K562 (cell line): Measurements from ENCODE around the gene KRTAP19-4. TPM values are rescaled to one million over a fixed set of nuclear protein-coding genes. Genes with fewer than 3 reads are reported as not detected.

ENCODE experiments used
- ATAC-seq: fragments of 200-7000 bp; cut with Tn5 transposase; 3 replicates; pipeline ENCODE4 v1.9.1; 2020; ENCODE audit warnings: moderate library complexity
- BruUV-seq: library from RNA; stranded (reverse); fragments of 400-500 nt; replicated peaks from 2 replicates; lab custom pipeline; 2021; lab: Mats Ljungman, UMichigan
- CTCF ChIA-PET: fragments of 300-600 bp; formaldehyde crosslinking; extraction: SDS; loops from one replicate; lab custom pipeline; 2021; ENCODE audit warnings: low intra/inter-chr PET ratio; lab: Yijun Ruan, JAX
- POLR2A ChIA-PET: fragments of 300-600, 350-650 bp; sonication (Branson Sonifier 250); formaldehyde crosslinking; extraction: SDS; loops from one replicate; lab custom pipeline; 2021; ENCODE audit warnings: antibody characterized with exemption, inconsistent platforms; lab: Yijun Ruan, JAX
- DNase-seq, 4 experiments: peaks; one replicate each; pipeline versions ENCODE4 v3.0.0 to v3.0.0-alpha.2; 2011 to 2018; ENCODE audit warnings: low spot score in 3 of 4, mixed read lengths in 3 of 4; ENCODE audit errors: extremely low read depth in 1 of 4
- FAIRE-seq: peaks from 2 replicates; lab custom pipeline; 2011; peaks lifted over from hg19 to GRCh38; lab: Jason Lieb, UNC
- H2AFZ ChIP-seq: 2 replicates; pipeline ENCODE4 v1.6.0; 2011; ENCODE audit warnings: low read depth, low read length, control low read depth, inconsistent platforms
- H3K27ac ChIP-seq: fragments of 200-600 bp; 3 replicates; pipeline ENCODE4 v1.8.0; 2011; ENCODE audit warnings: low read depth, mild to moderate bottlenecking, control low read depth, inconsistent platforms, low read length, moderate library complexity, mixed read lengths; ENCODE audit errors: extremely low read depth
- H3K27me3 ChIP-seq, 2 experiments: fragments of 300-600 bp in 1 of 2; 2 replicates in 1 of 2; 3 replicates in 1 of 2; pipeline versions ENCODE4 v1.6.0 to v1.8.0; 2011; ENCODE audit warnings: inconsistent platforms in 2 of 2, low read length in 2 of 2, mild to moderate bottlenecking in 1 of 2, mixed read lengths in 1 of 2, moderate library complexity in 1 of 2; ENCODE audit not compliant: control insufficient read depth in 2 of 2, insufficient read depth in 2 of 2
- H3K36me3 ChIP-seq: fragments of 300-600 bp; 3 replicates; pipeline ENCODE4 v1.8.0; 2011; ENCODE audit warnings: mild to moderate bottlenecking, low read length, inconsistent platforms; ENCODE audit not compliant: control insufficient read depth, insufficient read depth
- H3K4me1 ChIP-seq, 2 experiments: fragments of 200-600 bp in 1 of 2; replicated peaks in 1 of 2; 2 replicates in 1 of 2; 3 replicates in 1 of 2; pipeline versions ENCODE4 v1.5.1 to v1.8.0; 2011; ENCODE audit warnings: inconsistent platforms in 2 of 2, low read length in 2 of 2, mild to moderate bottlenecking in 1 of 2, mixed read lengths in 1 of 2, moderate library complexity in 1 of 2; ENCODE audit not compliant: control insufficient read depth in 2 of 2, insufficient read depth in 2 of 2
- H3K4me2 ChIP-seq: 2 replicates; pipeline ENCODE4 v1.6.1; 2011; ENCODE audit warnings: low read length, control low read depth, inconsistent platforms, mixed read lengths; ENCODE audit not compliant: insufficient read depth
- H3K4me3 ChIP-seq: fragments of 200-600 bp; sonication (generic), shearing (Covaris generic); 2 replicates; pipeline ENCODE4 v1.5.1; 2016; ENCODE audit warnings: control low read depth, inconsistent platforms
- H3K79me2 ChIP-seq: fragments of 200-600 bp; 3 replicates; pipeline ENCODE4 v1.8.0; 2011; ENCODE audit warnings: low read length, inconsistent platforms; ENCODE audit not compliant: control insufficient read depth, insufficient read depth
- H3K9ac ChIP-seq, 2 experiments: 2 replicates each; pipeline versions ENCODE4 v1.6.0 to v1.6.1; 2011; ENCODE audit warnings: low read depth in 2 of 2, low read length in 2 of 2, control low read depth in 1 of 2, inconsistent platforms in 1 of 2, mild to moderate bottlenecking in 1 of 2, mixed read lengths in 1 of 2; ENCODE audit not compliant: insufficient read depth in 1 of 2
- H3K9me1 ChIP-seq: one replicate; pipeline ENCODE4 v1.6.0; 2011; ENCODE audit warnings: inconsistent platforms, mild to moderate bottlenecking, low read length, moderate library complexity; ENCODE audit not compliant: control insufficient read depth, insufficient read depth
- H3K9me3 ChIP-seq: replicated peaks from 2 replicates; pipeline ENCODE4 v1.5.1; 2011; ENCODE audit warnings: low read depth, low read length, inconsistent platforms; ENCODE audit not compliant: control insufficient read depth, insufficient read depth
- H4K20me1 ChIP-seq: replicated peaks from 2 replicates; pipeline ENCODE4 v1.6.1; 2011; ENCODE audit warnings: low read length, inconsistent platforms, mixed read lengths; ENCODE audit not compliant: control insufficient read depth, insufficient read depth
- CHD1 ChIP-seq: fragments of 200-600 bp; sonication (generic); IDR thresholded peaks from one replicate; pipeline ENCODE4 v1.6.1; 2012; ENCODE audit warnings: mild to moderate bottlenecking, moderate library complexity, low read length, inconsistent platforms
- CHD4 ChIP-seq: fragments of 200-600 bp; sonication (generic); IDR thresholded peaks from 3 replicates; pipeline ENCODE4 v1.6.1; 2012; ENCODE audit warnings: low read depth, mild to moderate bottlenecking, mixed read lengths, low read length, inconsistent platforms; ENCODE audit not compliant: insufficient read depth, insufficient replicate concordance, poor library complexity, severe bottlenecking
- DACH1 ChIP-seq: fragments of 450-650 bp; IDR thresholded peaks from 2 replicates; pipeline ENCODE4 v1.6.1; 2018; ENCODE audit not compliant: partially characterized antibody
- EP300 ChIP-seq: IDR thresholded peaks from 2 replicates; pipeline ENCODE4 v1.6.1; 2012; ENCODE audit warnings: low read length, improper control_type of control experiment
- FOXM1 ChIP-seq, 2 experiments: fragments of 450-650 bp in 1 of 2; sonication (generic) in 1 of 2; formaldehyde crosslinking in 1 of 2; IDR thresholded peaks; 2 replicates each; pipeline versions ENCODE4 v1.6.1 to v1.9.0; 2017 to 2022; ENCODE audit warnings: low read depth in 2 of 2, mild to moderate bottlenecking in 2 of 2, missing genetic modification reagents in 1 of 2, moderate library complexity in 1 of 2
- HCFC1 ChIP-seq: IDR thresholded peaks from 2 replicates; pipeline ENCODE4 v1.6.1; 2012; ENCODE audit warnings: low read depth, low read length, improper control_type of control experiment
- HNRNPUL1 ChIP-seq: fragments of 200-400 bp; formaldehyde crosslinking; IDR thresholded peaks from 2 replicates; pipeline ENCODE4 v1.6.1; 2017; ENCODE audit warnings: low read length
- MIER1 ChIP-seq: fragments of 450-650 bp; IDR thresholded peaks from 2 replicates; pipeline ENCODE4 v1.6.1; 2016; ENCODE audit warnings: antibody characterized with exemption, mild to moderate bottlenecking, low read depth
- TAF1 ChIP-seq: IDR thresholded peaks from 2 replicates; pipeline ENCODE4 v1.6.1; 2011; ENCODE audit warnings: mild to moderate bottlenecking, low read length, moderate library complexity; ENCODE audit not compliant: insufficient read depth, control insufficient read depth, severe bottlenecking; ENCODE audit errors: extremely low read depth
- ZNF143 ChIP-seq: sonication (generic); formaldehyde crosslinking; IDR thresholded peaks from 2 replicates; pipeline ENCODE4 v1.9.0; 2022; ENCODE audit warnings: mild to moderate bottlenecking, missing genetic modification reagents
- ZNF274 ChIP-seq: IDR thresholded peaks from 2 replicates; pipeline ENCODE4 v1.6.1; 2011; ENCODE audit warnings: low read depth, mild to moderate bottlenecking, low read length, moderate library complexity, borderline replicate concordance
- ZNF282 ChIP-seq: sonication (generic); formaldehyde crosslinking; IDR thresholded peaks from 2 replicates; pipeline ENCODE4 v1.8.1; 2023; ENCODE audit warnings: missing genetic modification reagents
- ZNF551 ChIP-seq: fragments of 250-450 bp; sonication (Bioruptor Pico); IDR thresholded peaks from 2 replicates; pipeline ENCODE4 v1.5.0; 2021; ENCODE audit warnings: mild to moderate bottlenecking, moderate library complexity
- ZNF644 ChIP-seq: fragments of 200-800 bp; sonication (Bioruptor generic); IDR thresholded peaks from 2 replicates; pipeline ENCODE4 v1.6.1; 2016; ENCODE audit warnings: low read depth, missing genetic modification characterization, missing compliant biosample characterization
- WGBS: fragments of 100-300 bp; shearing (Covaris generic); methylation state at CpG from one replicate; pipeline ENCODE4 v1.1.6; 2016; ENCODE audit warnings: low coverage, mixed read lengths; ENCODE audit not compliant: insufficient coverage; ENCODE audit errors: missing lambda C conversion rate; 5-methylcytosine and 5-hydroxymethylcytosine counted together
- in situ Hi-C: fragments of 300-500 bp; cut with MboI; formaldehyde crosslinking; loops from 4 replicates; pipeline ENCODE4 v1.15.0; 2018; ENCODE audit warnings: inconsistent platforms, mixed read lengths
- intact Hi-C: fragments of 100-400 bp; cut with micrococcal nuclease; formaldehyde crosslinking; loops from 2 replicates; pipeline ENCODE4 v1.14.2; 2022
- polyA plus RNA-seq, 8 experiments: library from polyadenylated mRNA; depleted of rRNA in 4 of 8; stranded (reverse) in 5 of 8; unstranded in 3 of 8; fragments of >200 nt; fragmentation: Nextera tagmentation in 2 of 8; fragmentation: Illumina TruSeq in 1 of 8; extraction: Ambion mirVana in 2 of 8; extraction: Trizol in 1 of 8; gene quantifications; 2 replicates each; pipeline versions ENCODE4 v1.2.1 to v1.2.3, GENCODE V29; 2011 to 2014; ENCODE audit warnings: inconsistent platforms in 1 of 8, missing spikeins in 1 of 8
- total RNA-seq, 7 experiments: library from RNA; depleted of rRNA in 6 of 7; stranded (reverse); fragments of >200 nt in 6 of 7; fragmentation: Illumina TruSeq in 2 of 7; extraction: Trizol in 2 of 7; gene quantifications; 2 replicates each; pipeline versions ENCODE4 v1.2.1 to v1.2.3, GENCODE V29; 2011 to 2021; ENCODE audit warnings: low replicate concordance in 1 of 7
- TF ChIP-seq, protein P1 (sequence below): fragments of 450-650 bp; IDR thresholded peaks from 2 replicates; pipeline ENCODE4 v1.6.1; 2016; ENCODE audit warnings: missing biosample characterization, missing genetic modification characterization
- TF ChIP-seq, protein P2 (sequence below): fragments of 250-450 bp; sonication (Bioruptor Pico); IDR thresholded peaks from 2 replicates; pipeline ENCODE4 v1.6.1; 2021; ENCODE audit warnings: mild to moderate bottlenecking

The KRTAP19-4 gene
- total and polyA plus RNA-seq, 9 of the 15 experiments (the other 6 are each of a cell fraction or from before 2014, with no cell fraction given): not detected

DNA sequence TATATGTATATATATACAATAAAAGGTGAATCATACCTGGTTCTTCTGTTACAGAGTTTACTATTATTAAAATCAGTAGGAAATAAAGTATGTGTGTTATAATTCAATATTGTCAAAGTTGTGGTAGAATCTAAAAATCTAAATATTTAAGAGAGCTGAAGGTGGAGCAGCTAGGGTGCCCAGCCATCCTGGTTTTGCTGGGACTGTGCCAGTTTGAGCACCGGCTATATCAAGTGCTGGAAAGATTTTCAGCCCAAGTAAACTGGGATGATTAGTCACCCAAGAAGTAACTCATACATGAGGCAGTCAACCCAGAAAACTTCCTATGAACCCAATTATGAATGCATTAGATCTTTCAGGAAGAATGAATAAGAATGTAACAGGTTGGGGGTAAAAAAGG is 21.9 kb upstream of the KRTAP19-4 start:
- CTCF ChIA-PET: no interaction called here
- BruUV-seq: no TSS peak

DNA sequence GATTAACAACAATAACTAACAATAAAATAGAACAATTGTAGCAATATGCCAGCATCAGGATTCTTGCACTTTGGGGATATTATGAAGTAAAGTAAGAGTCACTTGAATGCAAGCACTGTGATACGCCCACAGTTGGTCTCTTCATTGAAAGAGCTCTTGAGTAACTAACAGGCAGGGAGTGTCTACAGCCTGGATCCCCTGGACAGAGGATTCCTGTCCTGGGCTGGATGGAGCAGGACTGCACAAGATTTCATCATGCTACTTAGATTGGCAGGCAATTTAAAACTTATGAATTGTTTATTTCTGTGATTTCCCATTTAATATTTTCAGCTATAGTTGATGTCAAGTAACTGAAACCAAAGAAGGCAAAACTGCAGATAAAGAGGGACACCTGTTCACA is 18.7 kb upstream of the KRTAP19-4 start:
- ChIA-PET CTCF (no interaction called here), POLR2A (no interaction called here)
- no peak for FAIRE-seq
- no peak for ATAC-seq
- Histone ChIP-seq H3K4me1 (no peaks in the 10 kb centered on the region), H3K4me2 (no peak overlapping the region), H3K79me2 (no peaks in the 10 kb centered on the region), H2AFZ (no peak overlapping the region), H3K9me3 (no peaks in the 10 kb centered on the region), H3K36me3 (no peaks in the 10 kb centered on the region), H3K27me3 (no peaks in the 10 kb centered on the region), H3K9me1 (no peaks in the 10 kb centered on the region), H3K4me3 (no peak overlapping the region), H4K20me1 (no peaks in the 10 kb centered on the region), H3K27ac (no peak overlapping the region), H3K9ac (no peak overlapping the region)
- in situ Hi-C loops: no loop called here
- DNase-seq: no peak
- no TSS peak for BruUV-seq
- intact Hi-C loops: no loop called here
- 0% methylated on average over 1 of the region's 1 CpG for WGBS
- no peak for TF ChIP-seq CHD4
- TF ChIP-seq TAF1: no peak
- TF ChIP-seq MIER1: no peak
- TF ChIP-seq HNRNPUL1: no peak
- no peak for TF ChIP-seq ZNF143 (CRISPR knock-in tag)
- TF ChIP-seq ZNF282 (CRISPR knock-in tag): no peak
- TF ChIP-seq, protein P1, sequence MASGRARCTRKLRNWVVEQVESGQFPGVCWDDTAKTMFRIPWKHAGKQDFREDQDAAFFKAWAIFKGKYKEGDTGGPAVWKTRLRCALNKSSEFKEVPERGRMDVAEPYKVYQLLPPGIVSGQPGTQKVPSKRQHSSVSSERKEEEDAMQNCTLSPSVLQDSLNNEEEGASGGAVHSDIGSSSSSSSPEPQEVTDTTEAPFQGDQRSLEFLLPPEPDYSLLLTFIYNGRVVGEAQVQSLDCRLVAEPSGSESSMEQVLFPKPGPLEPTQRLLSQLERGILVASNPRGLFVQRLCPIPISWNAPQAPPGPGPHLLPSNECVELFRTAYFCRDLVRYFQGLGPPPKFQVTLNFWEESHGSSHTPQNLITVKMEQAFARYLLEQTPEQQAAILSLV (tag): no peak
- no peak for TF ChIP-seq EP300
- no peak for TF ChIP-seq HCFC1
- no peak for TF ChIP-seq DACH1
- TF ChIP-seq ZNF551: no peak
- TF ChIP-seq ZNF644 (tag): no peak
- TF ChIP-seq CHD1: no peak

More for the DNA sequence above, 21.9 kb upstream of the KRTAP19-4 start:
- 0% methylated on average over 1 of the region's 1 CpG for WGBS
- Histone ChIP-seq H3K4me3 (no peak overlapping the region), H3K4me1 (no peaks in the 10 kb centered on the region), H3K27ac (no peak overlapping the region), H3K9me1 (no peaks in the 10 kb centered on the region), H3K9me3 (no peaks in the 10 kb centered on the region; the same call in 1 of the 2 replicates), H3K36me3 (no peaks in the 10 kb centered on the region), H3K79me2 (no peaks in the 10 kb centered on the region), H3K9ac (no peak overlapping the region), H2AFZ (no peak overlapping the region), H3K4me2 (no peak overlapping the region), H3K27me3 (no peaks in the 10 kb centered on the region), H4K20me1 (no peaks in the 10 kb centered on the region)
- in situ Hi-C loops: no loop called here
- intact Hi-C loops: no loop called here
- no peak for FAIRE-seq
- DNase-seq: no peak
- POLR2A ChIA-PET: no interaction called here
- no peak for ATAC-seq
- TF ChIP-seq ZNF274: no peak
- TF ChIP-seq, protein P2, sequence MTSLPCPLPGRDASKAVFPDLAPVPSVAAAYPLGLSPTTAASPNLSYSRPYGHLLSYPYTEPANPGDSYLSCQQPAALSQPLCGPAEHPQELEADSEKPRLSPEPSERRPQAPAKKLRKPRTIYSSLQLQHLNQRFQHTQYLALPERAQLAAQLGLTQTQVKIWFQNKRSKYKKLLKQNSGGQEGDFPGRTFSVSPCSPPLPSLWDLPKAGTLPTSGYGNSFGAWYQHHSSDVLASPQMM (CRISPR knock-in tag): no peak
- TF ChIP-seq FOXM1 (IDR thresholded peaks at IDR 0.05; ENCODE audit: low read depth): no peak
- no peak for TF ChIP-seq FOXM1 (CRISPR knock-in tag; IDR thresholded peaks at IDR 0.05; ENCODE audit: low read depth)
